ENCODE measurements around the gene ADAMTSL4. TPM values are rescaled to one million over a fixed set of nuclear protein-coding genes. Genes with fewer than 3 reads are reported as not detected.

The ADAMTSL4 gene
- total RNA-seq, 2 donors from 2014 or later, result 6.9 to 9.5 TPM

DNA sequence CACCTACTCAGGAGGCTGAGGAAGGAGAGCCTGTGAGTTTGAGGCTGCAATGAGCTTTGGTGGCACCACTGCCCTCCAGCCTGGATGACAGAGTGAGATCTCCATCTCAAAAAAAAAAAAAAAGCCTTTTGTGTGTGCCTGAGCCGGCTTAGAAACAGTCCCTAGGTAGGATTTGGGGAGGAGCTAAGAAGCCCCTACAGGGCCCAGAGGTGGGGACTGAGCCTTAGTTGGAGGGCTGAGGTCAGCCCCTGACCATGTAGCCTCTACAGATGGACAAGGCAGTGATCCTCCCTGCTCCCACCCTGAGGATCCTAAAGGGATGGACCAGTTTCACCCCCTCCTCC, 2.5 kb downstream of the ADAMTSL4 start:
- DNase-seq, result no peak
- intact Hi-C loops (cut with DNase I, micrococcal nuclease), result loop anchor here in 1 of 2 donors (10.0 kb wide), 1 partner anchor 73 kb away; the partner anchor contains the start of gene ENSA
- no peak for ATAC-seq

DNA sequence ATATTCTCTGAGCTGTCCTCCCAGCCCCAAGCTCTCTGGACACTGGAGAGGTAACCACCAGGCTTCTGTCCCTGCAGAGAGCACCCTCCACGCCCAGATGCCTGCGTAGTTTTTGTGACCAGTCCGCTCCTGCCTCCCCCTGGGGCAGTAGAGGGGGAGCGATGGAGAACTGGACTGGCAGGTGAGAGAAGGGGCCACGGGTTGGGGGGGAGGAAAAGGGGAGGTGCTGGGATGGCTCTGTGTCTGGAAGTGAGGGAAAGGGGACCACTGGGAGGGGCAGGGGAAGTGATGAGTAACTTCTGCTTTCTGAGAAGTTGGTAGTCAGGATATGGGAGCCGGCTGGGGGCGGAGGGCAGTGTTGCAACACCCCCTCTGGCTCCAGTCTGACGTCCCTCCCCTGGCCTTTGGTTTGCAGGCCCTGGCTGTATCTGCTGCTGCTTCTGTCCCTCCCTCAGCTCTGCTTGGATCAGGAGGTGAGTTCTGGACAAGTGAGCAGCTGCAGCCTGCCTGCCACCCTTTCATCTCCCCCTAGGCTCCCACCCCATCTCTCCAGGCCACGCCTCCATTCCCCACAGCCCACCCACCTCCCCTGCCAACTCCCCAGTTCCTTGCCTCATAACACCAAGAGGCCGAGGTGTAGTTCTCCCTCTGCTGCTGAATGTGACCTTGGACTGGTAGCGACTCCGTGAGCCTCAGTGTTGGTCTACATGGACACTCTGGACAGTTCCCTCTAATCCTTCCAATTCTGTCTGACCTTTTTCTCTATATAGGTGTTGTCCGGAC, 3.1 kb downstream of the ADAMTSL4 start:
- intact Hi-C loops (cut with DNase I, micrococcal nuclease), result loop anchor here in 1 of 2 donors (10.0 kb wide), 1 partner anchor 72 kb away; the partner anchor contains the start of gene ENSA
- peak; percentile 15 for ATAC-seq
- DNase-seq, result peak in 1 of 2 donors; percentile 80

DNA sequence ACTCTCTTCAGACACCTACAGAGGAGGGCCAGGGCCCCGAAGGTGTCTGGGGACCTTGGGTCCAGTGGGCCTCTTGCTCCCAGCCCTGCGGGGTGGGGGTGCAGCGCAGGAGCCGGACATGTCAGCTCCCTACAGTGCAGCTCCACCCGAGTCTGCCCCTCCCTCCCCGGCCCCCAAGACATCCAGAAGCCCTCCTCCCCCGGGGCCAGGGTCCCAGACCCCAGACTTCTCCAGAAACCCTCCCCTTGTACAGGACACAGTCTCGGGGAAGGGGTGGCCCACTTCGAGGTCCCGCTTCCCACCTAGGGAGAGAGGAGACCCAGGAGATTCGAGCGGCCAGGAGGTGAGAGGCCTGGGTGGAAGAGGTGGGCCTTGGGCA, 3.7 kb downstream of the ADAMTSL4 start:
- no peak for ATAC-seq
- DNase-seq, result no peak

DNA sequence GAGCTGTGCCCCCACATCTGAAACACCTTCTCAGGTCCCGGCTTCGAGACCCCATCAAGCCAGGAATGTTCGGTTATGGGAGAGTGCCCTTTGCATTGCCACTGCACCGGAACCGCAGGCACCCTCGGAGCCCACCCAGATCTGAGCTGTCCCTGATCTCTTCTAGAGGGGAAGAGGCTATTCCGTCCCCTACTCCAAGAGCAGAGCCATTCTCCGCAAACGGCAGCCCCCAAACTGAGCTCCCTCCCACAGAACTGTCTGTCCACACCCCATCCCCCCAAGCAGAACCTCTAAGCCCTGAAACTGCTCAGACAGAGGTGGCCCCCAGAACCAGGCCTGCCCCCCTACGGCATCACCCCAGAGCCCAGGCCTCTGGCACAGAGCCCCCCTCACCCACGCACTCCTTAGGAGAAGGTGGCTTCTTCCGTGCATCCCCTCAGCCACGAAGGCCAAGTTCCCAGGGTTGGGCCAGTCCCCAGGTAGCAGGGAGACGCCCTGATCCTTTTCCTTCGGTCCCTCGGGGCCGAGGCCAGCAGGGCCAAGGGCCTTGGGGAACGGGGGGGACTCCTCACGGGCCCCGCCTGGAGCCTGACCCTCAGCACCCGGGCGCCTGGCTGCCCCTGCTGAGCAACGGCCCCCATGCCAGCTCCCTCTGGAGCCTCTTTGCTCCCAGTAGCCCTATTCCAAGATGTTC, 4.3 kb downstream of the ADAMTSL4 start:
- intact Hi-C loops (cut with DNase I, micrococcal nuclease), result loop anchor here in 1 of 2 donors (10.0 kb wide), 1 partner anchor 71 kb away; the partner anchor contains the start of gene ENSA
- DNase-seq (no peak), ATAC-seq (no peak)

More for the DNA sequence above, 3.7 kb downstream of the ADAMTSL4 start:
- intact Hi-C loops (cut with DNase I, micrococcal nuclease), result loop anchor here in 1 of 2 donors (10.0 kb wide), 1 partner anchor 72 kb away; the partner anchor contains the start of gene ENSA

DNA sequence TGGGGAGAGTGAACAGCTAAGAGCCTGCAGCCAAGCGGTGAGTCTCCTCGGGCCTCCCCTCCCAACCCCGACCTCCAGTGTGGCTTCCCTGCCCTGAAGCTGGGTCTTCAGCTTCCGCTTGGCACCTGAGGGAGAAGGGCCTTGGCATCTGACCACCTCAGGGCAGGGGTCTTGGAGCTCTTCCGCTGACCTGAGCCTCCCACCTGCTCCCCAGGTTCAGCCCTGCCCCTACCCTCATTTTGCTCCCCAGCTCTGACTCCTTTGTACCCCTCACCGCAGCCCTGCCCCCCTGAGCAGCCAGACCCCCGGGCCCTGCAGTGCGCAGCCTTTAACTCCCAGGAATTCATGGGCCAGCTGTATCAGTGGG, 4.9 kb downstream of the ADAMTSL4 start:
- DNase-seq, result no peak
- intact Hi-C loops (cut with DNase I, micrococcal nuclease), result loop anchor here in 1 of 2 donors (10.0 kb wide), 1 partner anchor 71 kb away; the partner anchor contains the start of gene ENSA
- ATAC-seq, result no peak

DNA sequence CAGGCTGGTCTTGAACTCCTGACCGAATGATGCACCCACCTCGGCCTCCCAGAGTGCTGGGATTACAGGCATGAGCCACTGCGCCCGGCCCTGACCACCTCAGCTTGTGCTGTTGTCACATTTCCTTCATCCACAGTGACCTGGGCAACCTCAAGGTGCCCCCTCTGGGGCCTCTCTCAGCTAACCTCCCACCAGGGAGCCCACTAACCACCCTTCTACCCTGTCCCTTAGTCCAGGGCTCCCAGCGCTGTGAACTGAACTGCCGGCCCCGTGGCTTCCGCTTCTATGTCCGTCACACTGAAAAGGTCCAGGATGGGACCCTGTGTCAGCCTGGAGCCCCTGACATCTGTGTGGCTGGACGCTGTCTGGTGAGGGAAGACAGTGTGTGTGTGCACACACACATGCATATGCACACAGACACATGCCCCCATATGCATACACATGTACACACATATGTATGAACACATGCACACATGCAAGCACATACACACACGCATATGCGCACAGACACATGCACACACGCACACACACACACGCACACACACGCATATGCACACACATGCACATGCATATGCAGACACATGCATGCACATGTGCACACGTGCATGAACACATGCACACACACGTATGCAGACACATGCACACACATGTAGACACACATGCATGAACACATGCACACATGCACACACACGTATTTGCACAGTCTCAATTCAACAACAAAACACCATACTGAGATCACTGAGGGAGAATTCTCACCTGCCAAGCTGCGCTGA, 6.2 kb downstream of the ADAMTSL4 start:
- intact Hi-C loops (cut with DNase I, micrococcal nuclease), result loop anchor here in 1 of 2 donors (10.0 kb wide), 1 partner anchor 69 kb away; the partner anchor contains the start of gene ENSA

DNA sequence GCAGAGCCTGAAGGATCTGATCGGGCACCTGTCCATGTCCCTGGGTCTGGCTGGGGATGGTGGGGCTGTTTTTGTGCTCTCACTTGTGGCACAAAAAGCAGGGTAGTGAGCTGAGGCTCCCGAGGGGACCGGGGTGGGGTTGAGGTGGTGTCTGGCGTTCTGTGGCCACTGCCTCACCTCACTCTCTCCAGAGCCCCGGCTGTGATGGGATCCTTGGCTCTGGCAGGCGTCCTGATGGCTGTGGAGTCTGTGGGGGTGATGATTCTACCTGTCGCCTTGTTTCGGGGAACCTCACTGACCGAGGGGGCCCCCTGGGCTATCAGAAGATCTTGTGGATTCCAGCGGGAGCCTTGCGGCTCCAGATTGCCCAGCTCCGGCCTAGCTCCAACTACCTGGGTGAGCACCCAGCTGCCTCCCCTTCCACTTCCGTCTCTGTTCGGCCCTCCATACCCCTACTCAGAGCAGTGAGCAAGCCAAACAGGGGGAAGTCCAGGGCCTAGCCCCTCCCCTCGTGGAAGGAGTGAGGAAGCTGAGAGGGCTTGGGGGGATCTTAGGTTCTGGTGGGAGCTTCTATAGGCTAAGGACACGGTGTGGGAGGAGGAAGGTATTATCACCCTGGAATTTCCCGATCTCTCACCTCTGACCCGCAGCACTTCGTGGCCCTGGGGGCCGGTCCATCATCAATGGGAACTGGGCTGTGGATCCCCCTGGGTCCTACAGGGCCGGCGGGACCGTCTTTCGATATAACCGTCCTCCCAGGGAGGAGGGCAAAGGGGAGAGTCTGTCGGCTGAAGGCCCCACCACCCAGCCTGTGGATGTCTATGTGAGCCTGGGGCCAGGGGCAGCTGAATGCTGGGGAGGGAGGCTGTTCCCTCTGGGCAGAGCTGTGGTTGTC, 7.0 kb downstream of the ADAMTSL4 start:
- intact Hi-C loops (cut with DNase I, micrococcal nuclease), result loop anchor here in 1 of 2 donors (10.0 kb wide), 1 partner anchor 69 kb away; the partner anchor contains the start of gene ENSA
- no peak for DNase-seq
- no peak for ATAC-seq

More for the DNA sequence above, 6.2 kb downstream of the ADAMTSL4 start:
- peak in 1 of 2 donors; percentile 8 for DNase-seq
- ATAC-seq, result no peak

DNA sequence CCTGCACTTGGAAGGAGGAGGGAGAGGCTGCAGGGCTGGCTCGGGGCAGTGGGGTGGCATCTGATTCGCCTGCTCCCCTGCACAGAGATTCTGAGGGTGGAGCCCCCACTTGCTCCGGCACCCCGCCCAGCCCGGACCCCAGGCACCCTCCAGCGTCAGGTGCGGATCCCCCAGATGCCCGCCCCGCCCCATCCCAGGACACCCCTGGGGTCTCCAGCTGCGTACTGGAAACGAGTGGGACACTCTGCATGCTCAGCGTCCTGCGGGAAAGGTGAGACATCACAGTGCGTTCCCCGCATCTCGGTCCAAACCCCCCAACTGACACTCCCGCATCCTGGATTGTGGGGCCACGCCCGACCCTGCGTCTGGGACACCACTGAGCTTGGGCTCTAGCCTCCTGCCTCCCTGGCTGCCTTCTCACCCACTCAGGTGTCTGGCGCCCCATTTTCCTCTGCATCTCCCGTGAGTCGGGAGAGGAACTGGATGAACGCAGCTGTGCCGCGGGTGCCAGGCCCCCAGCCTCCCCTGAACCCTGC, 7.9 kb downstream of the ADAMTSL4 start:
- ATAC-seq, result no peak
- intact Hi-C loops (cut with DNase I, micrococcal nuclease), result loop anchor here in 1 of 2 donors (10.0 kb wide), 1 partner anchor 68 kb away; the partner anchor contains the start of gene ENSA
- DNase-seq, result peak; percentile 10 to 24

DNA sequence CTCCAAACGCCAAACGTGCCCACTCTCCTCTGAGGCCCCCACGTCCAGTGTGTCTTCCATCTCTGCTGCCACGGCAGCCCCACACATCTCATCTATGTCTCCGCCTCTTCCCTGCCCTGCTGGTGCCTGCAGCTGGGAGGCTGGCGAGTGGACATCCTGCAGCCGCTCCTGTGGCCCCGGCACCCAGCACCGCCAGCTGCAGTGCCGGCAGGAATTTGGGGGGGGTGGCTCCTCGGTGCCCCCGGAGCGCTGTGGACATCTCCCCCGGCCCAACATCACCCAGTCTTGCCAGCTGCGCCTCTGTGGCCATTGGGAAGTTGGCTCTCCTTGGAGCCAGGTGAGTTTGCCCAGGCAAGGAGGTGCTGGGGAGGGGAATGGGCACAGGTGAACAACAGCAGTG, 8.6 kb downstream of the ADAMTSL4 start:
- intact Hi-C loops (cut with DNase I, micrococcal nuclease), result loop anchor here in 1 of 2 donors (10.0 kb wide), 1 partner anchor 67 kb away; the partner anchor contains the start of gene ENSA
- DNase-seq (no peak), ATAC-seq (no peak)

DNA sequence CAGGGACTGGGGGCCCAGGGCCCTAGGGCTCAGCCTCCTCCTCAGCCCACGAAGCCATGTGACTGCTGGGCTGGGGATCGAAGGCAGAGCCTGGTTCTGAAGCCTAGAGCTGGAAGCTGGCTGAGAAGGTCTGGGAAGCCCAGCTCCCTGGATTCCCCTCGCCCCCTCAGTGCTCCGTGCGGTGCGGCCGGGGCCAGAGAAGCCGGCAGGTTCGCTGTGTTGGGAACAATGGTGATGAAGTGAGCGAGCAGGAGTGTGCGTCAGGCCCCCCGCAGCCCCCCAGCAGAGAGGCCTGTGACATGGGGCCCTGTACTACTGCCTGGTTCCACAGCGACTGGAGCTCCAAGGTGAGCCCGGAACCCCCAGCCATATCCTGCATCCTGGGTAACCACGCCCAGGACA, 9.1 kb downstream of the ADAMTSL4 start:
- no peak for DNase-seq
- no peak for ATAC-seq
- intact Hi-C loops (cut with DNase I, micrococcal nuclease), result loop anchor here in 1 of 2 donors (10.0 kb wide), 1 partner anchor 66 kb away; the partner anchor contains the start of gene ENSA

DNA sequence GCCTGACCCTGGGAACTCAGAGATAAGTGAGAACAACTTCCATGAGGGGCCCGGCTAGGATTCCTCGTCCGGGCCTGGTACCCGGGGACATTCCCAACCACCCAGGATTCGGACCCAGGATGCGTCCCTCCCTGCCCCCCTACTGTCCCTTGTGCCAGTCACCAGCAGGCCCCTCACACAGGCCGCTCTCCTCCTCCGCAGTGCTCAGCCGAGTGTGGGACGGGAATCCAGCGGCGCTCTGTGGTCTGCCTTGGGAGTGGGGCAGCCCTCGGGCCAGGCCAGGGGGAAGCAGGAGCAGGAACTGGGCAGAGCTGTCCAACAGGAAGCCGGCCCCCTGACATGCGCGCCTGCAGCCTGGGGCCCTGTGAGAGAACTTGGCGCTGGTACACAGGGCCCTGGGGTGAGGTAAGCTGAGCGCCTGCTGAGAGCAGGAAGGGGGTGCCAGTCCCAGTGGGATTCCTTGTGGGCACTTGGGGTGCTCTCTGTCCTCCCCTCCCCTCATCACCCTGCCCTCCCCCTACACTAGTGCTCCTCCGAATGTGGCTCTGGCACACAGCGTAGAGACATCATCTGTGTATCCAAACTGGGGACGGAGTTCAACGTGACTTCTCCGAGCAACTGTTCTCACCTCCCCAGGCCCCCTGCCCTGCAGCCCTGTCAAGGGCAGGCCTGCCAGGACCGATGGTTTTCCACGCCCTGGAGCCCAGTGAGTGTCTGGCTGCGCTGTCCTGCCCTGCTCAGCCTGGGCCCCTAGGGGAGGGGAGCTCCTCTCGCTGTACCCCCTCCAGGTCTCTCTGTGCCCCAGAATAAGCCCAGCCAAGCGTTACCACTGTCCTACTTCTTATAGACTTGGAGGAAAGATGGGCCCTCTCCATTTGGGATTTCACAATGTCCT, 9.8 kb downstream of the ADAMTSL4 start:
- DNase-seq (peak in 1 of 2 donors; percentile 42), ATAC-seq (no peak)
- intact Hi-C loops (cut with DNase I, micrococcal nuclease), result loop anchor here in 1 of 2 donors (10.0 kb wide), 1 partner anchor 66 kb away; the partner anchor contains the start of gene ENSA

DNA sequence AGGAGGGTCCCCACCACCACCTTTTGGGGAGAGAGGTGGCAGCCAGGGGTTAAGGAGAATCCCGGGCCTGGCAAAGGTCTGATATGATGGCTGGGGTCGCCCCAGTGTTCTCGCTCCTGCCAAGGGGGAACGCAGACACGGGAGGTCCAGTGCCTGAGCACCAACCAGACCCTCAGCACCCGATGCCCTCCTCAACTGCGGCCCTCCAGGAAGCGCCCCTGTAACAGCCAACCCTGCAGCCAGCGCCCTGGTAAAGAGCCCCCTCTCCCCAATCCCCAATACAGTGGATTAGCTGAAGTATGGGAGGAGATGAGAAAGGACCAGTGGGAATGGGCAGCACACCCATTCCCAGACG, 10.4 kb downstream of the ADAMTSL4 start:
- DNase-seq (no peak), ATAC-seq (no peak)
- intact Hi-C loops (cut with DNase I, micrococcal nuclease), result loop anchor here (5.0 to 10.0 kb wide), 2 partner anchors 63 to 65 kb away; partner anchors contain the start of gene ENSA (in 1 of the 2)

DNA sequence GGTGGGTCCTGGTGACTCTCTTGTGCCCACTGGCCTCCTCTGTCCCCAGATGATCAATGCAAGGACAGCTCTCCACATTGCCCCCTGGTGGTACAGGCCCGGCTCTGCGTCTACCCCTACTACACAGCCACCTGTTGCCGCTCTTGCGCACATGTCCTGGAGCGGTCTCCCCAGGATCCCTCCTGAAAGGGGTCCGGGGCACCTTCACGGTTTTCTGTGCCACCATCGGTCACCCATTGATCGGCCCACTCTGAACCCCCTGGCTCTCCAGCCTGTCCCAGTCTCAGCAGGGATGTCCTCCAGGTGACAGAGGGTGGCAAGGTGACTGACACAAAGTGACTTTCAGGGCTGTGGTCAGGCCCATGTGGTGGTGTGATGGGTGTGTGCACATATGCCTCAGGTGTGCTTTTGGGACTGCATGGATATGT, 10.8 kb downstream of the ADAMTSL4 start:
- ATAC-seq, result peak; percentile 23
- intact Hi-C loops (cut with DNase I, micrococcal nuclease), result loop anchor here in 1 of 2 donors (5.0 kb wide), 1 partner anchor 62 kb away; no protein-coding TSS in a partner anchor
- peak; percentile 81 to 84 for DNase-seq

DNA sequence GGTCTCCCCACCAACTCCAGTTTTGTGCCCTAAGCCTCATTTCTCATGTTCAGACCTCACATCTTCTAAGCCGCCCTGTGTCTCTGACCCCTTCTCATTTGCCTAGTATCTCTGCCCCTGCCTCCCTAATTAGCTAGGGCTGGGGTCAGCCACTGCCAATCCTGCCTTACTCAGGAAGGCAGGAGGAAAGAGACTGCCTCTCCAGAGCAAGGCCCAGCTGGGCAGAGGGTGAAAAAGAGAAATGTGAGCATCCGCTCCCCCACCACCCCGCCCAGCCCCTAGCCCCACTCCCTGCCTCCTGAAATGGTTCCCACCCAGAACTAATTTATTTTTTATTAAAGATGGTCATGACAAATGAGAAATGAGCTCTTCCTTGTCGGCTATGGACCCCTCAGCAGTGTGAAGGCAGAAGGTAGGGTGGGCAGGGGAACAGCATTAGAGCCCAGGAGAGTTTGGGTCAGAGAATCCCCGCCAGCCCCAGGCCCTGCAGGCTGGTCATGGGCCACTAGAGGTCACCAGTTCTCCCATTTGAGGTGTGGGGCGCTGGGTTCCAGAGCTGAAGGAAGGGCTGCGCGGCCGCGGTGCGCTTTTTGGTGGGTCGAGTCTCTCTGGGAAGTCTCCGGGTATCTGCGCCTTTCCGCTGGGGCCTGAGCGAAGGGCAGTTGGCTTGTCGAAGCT, 11.5 kb downstream of the ADAMTSL4 start:
- DNase-seq (peak; percentile 90 to 93), ATAC-seq (peak; percentile 59)
- intact Hi-C loops (cut with DNase I, micrococcal nuclease), result loop anchor here in 1 of 2 donors (5.0 kb wide), 1 partner anchor 62 kb away; no protein-coding TSS in a partner anchor

DNA sequence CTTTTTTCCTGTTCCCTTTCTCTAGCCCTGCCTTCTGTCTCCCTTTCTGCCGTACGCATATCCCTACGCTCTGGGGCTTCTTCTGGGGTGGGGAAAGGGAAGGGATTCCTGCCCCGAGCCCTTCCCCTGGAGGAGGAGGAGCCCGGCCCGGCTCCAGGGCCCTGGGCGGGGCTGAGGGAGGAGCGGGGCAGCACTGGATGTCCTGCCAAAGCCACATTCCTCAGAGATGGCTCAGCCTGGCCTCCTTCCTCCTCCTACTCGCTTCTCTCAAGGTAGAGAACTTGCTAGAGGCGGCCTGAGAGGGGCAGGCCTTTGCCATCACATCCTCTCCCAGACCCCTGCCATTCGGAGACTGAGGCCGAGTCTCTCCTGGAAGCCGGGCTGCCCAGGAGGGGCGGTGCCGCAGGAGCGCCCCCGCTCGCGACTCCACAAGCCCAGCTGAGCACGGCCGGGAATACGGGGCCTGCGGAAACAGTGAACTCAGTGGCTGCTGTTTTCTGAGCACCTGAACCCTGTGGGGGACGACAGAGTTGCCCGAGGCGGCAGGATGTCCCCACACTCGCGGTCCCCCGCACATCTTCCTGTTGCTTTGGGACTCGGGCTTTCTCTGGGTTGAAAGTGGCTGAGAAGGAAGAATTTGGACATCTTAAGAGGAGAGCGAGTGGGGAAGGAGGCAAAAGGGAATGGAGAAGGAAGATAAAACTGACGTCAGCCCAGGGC, 12.2 kb downstream of the ADAMTSL4 start:
- DNase-seq, result peak; percentile 93 to 97
- peak; percentile 80 for ATAC-seq
- intact Hi-C loops (cut with DNase I, micrococcal nuclease), result loop anchor here in 1 of 2 donors (5.0 kb wide), 1 partner anchor 61 kb away; no protein-coding TSS in a partner anchor

All from left colon (tissue), 2 donors.